Thyroid gland (tissue), 4 donors: ENCODE measurements around the gene BMP6. TPM values are rescaled to one million over a fixed set of nuclear protein-coding genes. Genes with fewer than 3 reads are reported as not detected.

ENCODE experiments used
- DNase-seq, 2 donors: peaks; one replicate each; pipeline ENCODE4 v3.0.0-alpha.2; 2019
- H3K27ac ChIP-seq, 3 donors: fragments of 200-600 bp; sonication (generic); 1 replicate in 2 of 3; 2 replicates in 1 of 3; pipeline ENCODE4 v1.5.1; 2016 to 2019; ENCODE audit warnings: mild to moderate bottlenecking in 1 of 3, moderate library complexity in 1 of 3
- H3K27me3 ChIP-seq: fragments of 200-600 bp; sonication (generic); one replicate; pipeline ENCODE4 v1.5.1; 2019
- H3K36me3 ChIP-seq, 2 donors: fragments of 200-600 bp; sonication (generic); one replicate each; pipeline ENCODE4 v1.5.1; 2016 to 2019
- H3K4me1 ChIP-seq, 2 donors: fragments of 200-600 bp; sonication (generic); one replicate each; pipeline ENCODE4 v1.5.1; 2017 to 2019
- H3K4me3 ChIP-seq, 3 donors: fragments of 200-600 bp; sonication (generic); replicated peaks in 1 of 3; 1 replicate in 2 of 3; 2 replicates in 1 of 3; pipeline ENCODE4 v1.5.1; 2016; ENCODE audit warnings: mild to moderate bottlenecking in 1 of 3
- H3K9me3 ChIP-seq: fragments of 200-600 bp; sonication (generic); one replicate; pipeline ENCODE4 v1.5.1; 2017
- CTCF ChIP-seq, 6 experiments: fragments of 200-600 bp in 3 of 6; fragments of 450-650 bp in 3 of 6; sonication (generic) in 3 of 6; IDR thresholded peaks; one replicate each; pipeline ENCODE4 v1.5.1; 2016 to 2019; ENCODE audit warnings: antibody characterized with exemption in 6 of 6, mild to moderate bottlenecking in 2 of 6, inconsistent platforms in 1 of 6, moderate library complexity in 1 of 6
- POLR2A ChIP-seq, 2 donors: fragments of 450-650 bp; IDR thresholded peaks; one replicate each; pipeline ENCODE4 v1.6.1; 2017; ENCODE audit warnings: antibody characterized with exemption in 2 of 2, mild to moderate bottlenecking in 2 of 2, moderate library complexity in 1 of 2
- WGBS, 2 donors: methylation state at CpG; one replicate each; pipeline ENCODE4 v1.1.5; 2017; 5-methylcytosine and 5-hydroxymethylcytosine counted together
- intact Hi-C: fragments of 100-400 bp; cut with DNase I; formaldehyde crosslinking; loops from one replicate; pipeline ENCODE4 v1.15.1; 2023
- total RNA-seq, 4 donors: library from RNA; depleted of rRNA; stranded (reverse); fragments of >200 nt; gene quantifications; one replicate each; pipeline ENCODE4 v1.2.3, GENCODE V29; 2016

Gene BMP6
- total RNA-seq, 4 donors from 2014 or later = 0.78 to 3.1 (median 1.9) TPM

GRCh38 chr6:7762760-7763159 lies 36.9 kb downstream of the BMP6 start:
- Histone ChIP-seq H3K9me3 (no peaks in the 10 kb centered on the region), H3K27ac (no peak overlapping the region), H3K4me3 (no peak overlapping the region), H3K36me3 (no peaks in the 10 kb centered on the region), H3K27me3 (no peaks in the 10 kb centered on the region), H3K4me1 (no peaks in the 10 kb centered on the region)
- 94% methylated on average over 12 of the region's 12 CpGs for WGBS, 2 donors
- intact Hi-C loops = no loop called here
- no peak for TF ChIP-seq POLR2A (IDR thresholded peaks at IDR 0.05)
- TF ChIP-seq CTCF (IDR thresholded peaks at IDR 0.05) = no peak
- DNase-seq = no peak

- TF ChIP-seq CTCF (IDR thresholded peaks at IDR 0.05) = no peak
- TF ChIP-seq POLR2A (IDR thresholded peaks at IDR 0.05) = no peak
- Histone ChIP-seq H3K27ac (no peak overlapping the region), H3K4me1 (no peaks in the 10 kb centered on the region), H3K27me3 (no peaks in the 10 kb centered on the region), H3K4me3 (no peak overlapping the region), H3K9me3 (no peaks in the 10 kb centered on the region), H3K36me3 (no peaks in the 10 kb centered on the region)
- peak in 1 of 2 donors; percentile 32 for DNase-seq
- 53 to 54% methylated on average over 9 of the region's 9 CpGs for WGBS, 2 donors
- intact Hi-C loops = no loop called here
Measured at GRCh38 chr6:7763881-7764280, 38.0 kb downstream of the BMP6 start.

- WGBS, 2 donors = 94 to 95% methylated on average over 10 of the region's 10 CpGs
- Histone ChIP-seq H3K4me1 (peaks cover 0 to 5% of the 10 kb centered on the region in 2 donors), H3K9me3 (no peaks in the 10 kb centered on the region), H3K4me3 (no peak overlapping the region), H3K27me3 (no peaks in the 10 kb centered on the region), H3K36me3 (no peaks in the 10 kb centered on the region), H3K27ac (no peak overlapping the region)
- intact Hi-C loops = no loop called here
- no peak for TF ChIP-seq POLR2A (IDR thresholded peaks at IDR 0.05)
- no peak for TF ChIP-seq CTCF (IDR thresholded peaks at IDR 0.05)
- DNase-seq = no peak
Measured at GRCh38 chr6:7765575-7766325, 39.9 kb downstream of the BMP6 start.

GRCh38 chr6:7769702-7770101 lies 43.8 kb downstream of the BMP6 start:
- no peak for DNase-seq
- no peak overlapping the region for H3K4me3 ChIP-seq
- H3K36me3 ChIP-seq = no peaks in the 10 kb centered on the region
- 58 to 59% methylated on average over 3 of the region's 3 CpGs for WGBS, 2 donors
- no peak overlapping the region for H3K27ac ChIP-seq
- intact Hi-C loops = no loop called here
- H3K9me3 ChIP-seq = no peaks in the 10 kb centered on the region
- TF ChIP-seq CTCF (IDR thresholded peaks at IDR 0.05) = no peak
- no peak for TF ChIP-seq POLR2A (IDR thresholded peaks at IDR 0.05)
- H3K4me1 ChIP-seq = peaks cover 4 to 11% of the 10 kb centered on the region in 2 donors
- H3K27me3 ChIP-seq = no peaks in the 10 kb centered on the region

- Histone ChIP-seq H3K9me3 (no peaks in the 10 kb centered on the region), H3K36me3 (no peaks in the 10 kb centered on the region), H3K4me3 (no peak overlapping the region), H3K27me3 (no peaks in the 10 kb centered on the region), H3K27ac (no peak overlapping the region), H3K4me1 (peaks cover 8 to 15% of the 10 kb centered on the region in 2 donors)
- DNase-seq = no peak
- no peak for TF ChIP-seq POLR2A (IDR thresholded peaks at IDR 0.05)
- no peak for TF ChIP-seq CTCF (IDR thresholded peaks at IDR 0.05)
- WGBS, 2 donors = 87 to 92% methylated on average over 4 of the region's 4 CpGs
- intact Hi-C loops = no loop called here
Measured at GRCh38 chr6:7770111-7770510, 44.2 kb downstream of the BMP6 start.
